ENCODE measurements around the gene PLIN3. TPM values are rescaled to one million over a fixed set of nuclear protein-coding genes. Genes with fewer than 3 reads are reported as not detected.
"Not testable (repeated sequence)": the region's sequence is repeated elsewhere in the genome, so short reads cannot be mapped to it uniquely, and the experiment has no call there.

PLIN3 gene
- polyA plus RNA-seq, 3 donors: 41.0 to 56.2 (median 50.9) TPM

DNA sequence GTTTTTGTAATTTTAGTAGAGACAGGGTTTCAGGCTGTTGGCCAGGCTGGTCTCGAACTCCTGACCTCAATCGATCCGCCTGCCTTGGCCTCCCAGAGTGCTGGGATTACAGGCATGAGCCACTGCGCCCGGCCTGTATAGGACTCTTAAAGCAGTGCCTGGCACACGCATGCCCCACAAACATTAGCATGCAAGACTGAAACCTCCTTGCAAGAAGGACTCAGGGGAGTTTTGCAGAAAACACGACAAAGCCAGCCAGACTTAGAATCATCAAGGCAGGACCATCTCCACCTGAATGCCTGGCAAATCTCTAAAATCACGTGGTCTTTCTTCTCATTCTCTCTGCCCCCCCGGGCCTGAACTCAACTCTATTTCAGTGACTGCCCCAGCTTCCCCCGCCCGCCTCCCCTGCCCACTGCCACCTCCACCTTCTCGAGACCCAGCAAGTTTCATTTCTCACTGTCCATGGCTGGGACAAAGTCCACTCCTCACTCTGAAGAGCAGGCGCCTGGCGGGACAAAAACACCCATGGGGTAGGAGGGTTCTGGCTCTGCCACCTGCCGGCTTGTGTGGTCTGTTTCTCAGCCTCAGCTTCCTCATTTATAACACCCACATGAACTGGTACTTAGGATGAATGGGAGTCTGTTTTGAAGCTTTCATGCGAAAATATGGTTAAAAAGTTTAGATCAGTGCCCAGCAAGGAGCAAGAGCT is 38.3 kb downstream of the PLIN3 start:
- peak in 1 of 11 donors; percentile 58 for DNase-seq (ENCODE audit: extremely low read depth in 1 of 11, low read depth in 9 of 11, low spot score in 4 of 11)

DNA sequence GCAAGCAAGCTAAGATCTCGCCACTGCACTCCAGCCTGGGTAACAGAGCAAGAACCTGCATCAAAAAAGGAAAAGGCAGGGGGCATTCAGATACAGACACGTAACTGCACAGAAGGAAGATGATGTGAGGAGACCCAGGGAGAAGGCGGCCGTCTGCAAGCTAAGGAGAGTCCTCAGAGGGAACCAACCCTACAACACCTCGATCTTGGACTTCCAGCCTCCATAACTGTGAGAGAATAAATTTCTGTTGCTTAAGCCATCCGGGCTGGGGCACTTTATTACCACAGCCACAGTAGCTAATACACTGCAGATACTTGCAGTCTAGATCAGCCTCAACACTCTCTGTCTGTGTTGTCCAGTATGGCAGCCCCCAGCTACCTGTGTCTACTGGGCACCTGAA is 43.9 kb downstream of the PLIN3 start:
- no peak for DNase-seq (ENCODE audit: extremely low read depth in 1 of 11, low read depth in 9 of 11, low spot score in 4 of 11)

DNA sequence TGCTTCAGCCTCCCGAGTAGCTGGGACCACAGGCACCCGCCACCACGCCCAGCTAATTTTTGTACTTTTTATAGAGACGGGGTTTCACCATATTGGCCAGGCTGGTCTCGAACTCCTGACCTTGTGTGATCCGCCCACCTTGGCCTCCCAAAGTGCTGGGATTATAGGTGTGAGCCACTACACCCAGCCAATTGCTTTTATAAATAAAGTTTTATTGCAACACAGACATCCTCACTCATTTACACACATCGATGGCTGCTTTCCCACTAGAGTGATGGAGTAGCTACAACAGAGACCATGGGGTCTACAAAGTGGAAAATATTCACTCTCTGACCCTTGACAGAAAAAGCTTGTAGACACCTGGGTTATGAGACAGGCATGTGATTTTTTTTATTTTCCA is 45.1 kb downstream of the PLIN3 start:
- DNase-seq (ENCODE audit: extremely low read depth in 1 of 11, low read depth in 9 of 11, low spot score in 4 of 11): not testable (repeated sequence)

DNA sequence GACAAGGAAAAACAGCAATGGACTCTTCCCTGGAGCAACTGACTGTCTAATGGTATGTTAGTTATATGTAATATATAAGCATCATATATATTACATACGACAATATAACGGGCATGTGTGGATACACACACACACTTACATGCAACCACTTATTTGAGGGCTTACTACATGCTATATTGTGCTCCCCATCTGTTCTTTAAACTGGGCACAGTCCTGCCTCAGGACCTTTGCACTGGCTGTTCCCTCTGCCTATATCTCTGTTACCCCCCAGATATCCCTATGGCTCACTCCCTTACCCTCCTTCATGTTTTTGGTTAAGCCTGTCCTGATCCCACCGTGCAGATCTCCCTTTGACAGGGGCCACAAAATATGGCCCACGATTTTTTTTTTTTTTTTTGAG is 46.2 kb downstream of the PLIN3 start:
- DNase-seq (ENCODE audit: extremely low read depth in 1 of 11, low read depth in 9 of 11, low spot score in 4 of 11): no peak

DNA sequence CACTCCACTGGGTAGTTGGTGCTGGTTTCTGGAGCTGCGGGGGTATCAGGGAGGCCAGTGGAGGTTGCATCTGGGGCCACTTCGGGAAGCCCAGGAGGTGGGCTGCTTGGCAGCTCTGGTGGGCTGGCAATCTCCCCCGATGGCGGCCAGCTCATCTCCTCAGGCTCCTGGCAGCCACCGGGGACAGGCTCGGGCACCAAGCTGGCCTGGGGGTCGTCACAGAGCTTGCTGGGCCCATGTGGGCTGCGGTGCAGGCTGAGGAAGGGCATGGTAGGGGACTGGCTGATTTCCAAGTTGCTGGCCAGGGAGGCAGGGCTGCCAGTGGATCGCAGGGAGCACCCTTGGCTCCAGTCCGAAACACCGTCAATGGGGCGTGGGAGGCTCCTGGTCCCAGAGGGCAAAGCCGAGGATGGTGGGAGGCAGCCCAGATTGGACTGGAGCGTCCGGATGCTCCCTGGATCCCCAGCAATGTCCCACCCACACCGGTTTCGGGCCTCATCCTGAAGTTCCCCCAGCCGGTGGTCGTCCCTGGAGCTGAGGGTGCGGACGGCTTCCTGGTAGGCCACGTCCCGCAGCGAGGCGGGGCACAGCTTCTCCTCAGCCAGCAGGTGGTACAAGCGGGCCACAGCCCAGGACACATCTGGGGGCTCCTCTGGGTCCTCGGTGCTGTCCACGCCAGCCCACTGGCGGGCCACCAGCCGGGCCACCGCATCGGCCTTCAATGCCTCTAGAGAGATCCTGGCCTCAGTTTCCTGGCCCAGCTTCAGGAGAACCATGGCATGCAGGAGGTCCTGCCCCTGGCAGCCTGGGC is 49.8 kb downstream of the PLIN3 start:
- DNase-seq (ENCODE audit: extremely low read depth in 1 of 11, low read depth in 9 of 11, low spot score in 4 of 11): no peak

DNA sequence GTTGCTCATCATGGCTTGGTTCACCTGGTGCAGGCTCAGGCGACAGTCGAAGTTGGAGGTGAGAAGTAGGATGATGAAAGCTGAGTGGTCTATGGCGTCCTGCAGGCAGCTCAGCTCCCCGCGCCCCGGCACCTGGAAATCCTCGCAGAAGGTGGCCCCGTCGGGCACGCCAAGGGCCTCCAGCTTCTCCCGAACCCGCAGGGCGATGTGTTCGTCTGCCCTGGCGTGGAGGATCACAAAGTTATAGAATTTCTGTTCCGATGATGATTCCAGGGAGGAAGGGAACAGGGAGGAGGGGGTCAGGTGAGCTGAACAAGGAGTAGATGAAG is 50.6 kb downstream of the PLIN3 start:
- DNase-seq (ENCODE audit: extremely low read depth in 1 of 11, low read depth in 9 of 11, low spot score in 4 of 11): no peak

GRCh38 chr19:4816202-4816949 is 51.1 kb downstream of the PLIN3 start:
- DNase-seq (ENCODE audit: extremely low read depth in 1 of 11, low read depth in 9 of 11, low spot score in 4 of 11): no peak

DNA sequence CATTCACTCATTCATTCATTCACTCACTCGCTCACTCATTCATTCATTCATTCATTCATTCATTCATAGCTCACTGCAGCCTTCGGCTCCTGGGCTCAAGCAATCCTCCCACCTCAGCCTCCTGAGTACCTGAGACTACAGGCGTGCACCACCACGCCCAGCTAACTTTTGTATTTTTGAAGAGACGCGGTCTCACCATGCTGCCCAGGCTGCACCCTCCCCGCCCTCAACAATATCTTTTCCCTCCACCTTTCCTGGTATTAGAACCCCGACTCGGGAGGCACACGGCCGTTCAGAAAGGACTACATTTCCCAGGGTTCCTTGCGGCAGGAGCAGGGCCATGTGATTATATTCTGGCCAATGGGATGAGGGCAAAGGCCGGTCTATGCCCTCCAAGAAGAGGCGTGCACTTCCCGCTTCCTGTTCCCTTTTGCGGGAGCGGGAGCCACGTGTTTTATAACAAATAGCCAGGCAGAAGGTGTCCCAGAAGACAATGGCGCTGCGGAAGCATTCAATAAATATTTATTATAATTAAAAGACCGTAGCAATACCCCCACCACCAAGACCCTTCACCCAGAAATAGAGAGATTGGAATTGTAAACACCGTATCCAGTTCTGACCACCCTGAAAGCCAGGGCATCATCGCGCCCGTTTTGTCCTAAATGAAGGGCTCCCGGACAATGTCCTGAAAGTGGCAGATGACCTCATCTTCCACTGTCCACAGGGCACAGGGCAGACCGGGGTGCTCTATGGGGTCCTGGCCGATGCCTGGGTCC is 51.9 kb downstream of the PLIN3 start:
- DNase-seq (ENCODE audit: extremely low read depth in 1 of 11, low read depth in 9 of 11, low spot score in 4 of 11): peak in 9 of 11 donors; percentile 78 to 93 (median 86)

DNA sequence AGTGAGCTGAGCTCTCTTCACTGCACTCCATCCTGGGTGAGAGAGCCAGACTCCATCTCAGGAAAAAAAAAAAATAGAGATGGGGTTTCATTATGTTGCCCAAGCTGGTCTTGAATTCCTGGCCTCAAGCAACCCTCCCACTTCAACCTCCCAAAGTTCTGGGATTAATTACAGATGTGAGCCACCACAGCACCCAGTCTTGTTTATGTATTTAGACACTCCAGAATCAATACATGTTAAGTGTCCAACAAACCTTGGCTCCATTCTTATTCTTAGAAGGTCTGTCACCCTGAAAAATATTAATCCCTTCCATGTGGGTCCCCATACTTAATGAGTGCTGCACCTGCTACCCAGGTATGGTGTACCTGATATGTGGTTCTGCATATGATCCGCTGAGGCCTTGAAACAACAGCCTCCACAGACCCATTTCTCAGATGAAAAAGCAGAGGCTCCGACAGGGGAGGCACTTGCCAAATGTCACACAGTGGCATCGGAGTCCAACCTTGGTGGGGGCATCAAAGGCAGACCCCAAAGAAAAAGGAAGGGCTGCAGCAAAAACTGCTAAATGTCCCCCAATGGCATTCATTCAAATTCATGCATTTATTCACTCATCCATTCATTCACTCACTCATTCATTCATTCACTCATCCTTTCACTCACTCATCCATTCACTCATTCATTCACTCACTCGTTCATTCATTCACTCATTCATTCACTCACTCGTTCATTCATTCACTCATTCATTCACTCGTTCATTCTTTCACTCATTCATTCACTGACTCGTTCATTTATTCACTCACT is 52.6 kb downstream of the PLIN3 start:
- DNase-seq (ENCODE audit: extremely low read depth in 1 of 11, low read depth in 9 of 11, low spot score in 4 of 11): no peak

GRCh38 chr19:4811328-4812131 is 55.9 kb downstream of the PLIN3 start:
- no peak for DNase-seq (ENCODE audit: extremely low read depth in 1 of 11, low read depth in 9 of 11, low spot score in 4 of 11)

GRCh38 chr19:4807188-4807587 is 60.3 kb downstream of the PLIN3 start:
- DNase-seq (ENCODE audit: extremely low read depth in 1 of 11, low read depth in 9 of 11, low spot score in 4 of 11): no peak

DNA sequence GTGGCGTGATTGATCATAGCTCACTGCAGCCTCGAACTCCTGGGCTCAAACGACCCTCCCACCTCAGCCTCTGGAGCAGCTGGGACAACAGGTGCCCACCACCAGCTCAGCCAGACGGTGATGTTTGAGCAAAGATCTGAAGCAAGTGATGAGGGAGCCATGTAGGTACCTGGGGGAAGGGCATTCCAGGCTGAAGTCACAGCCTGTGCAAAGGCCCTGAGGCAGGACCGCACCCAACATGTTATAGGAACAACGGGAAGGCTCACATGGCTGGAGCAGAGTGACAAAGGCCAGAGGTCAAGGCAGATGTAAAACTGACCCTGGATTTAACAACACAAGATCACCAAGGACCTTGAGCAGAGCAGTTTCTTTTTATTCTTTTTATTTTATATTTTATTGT is 61.1 kb downstream of the PLIN3 start:
- DNase-seq (ENCODE audit: extremely low read depth in 1 of 11, low read depth in 9 of 11, low spot score in 4 of 11): no peak

DNA sequence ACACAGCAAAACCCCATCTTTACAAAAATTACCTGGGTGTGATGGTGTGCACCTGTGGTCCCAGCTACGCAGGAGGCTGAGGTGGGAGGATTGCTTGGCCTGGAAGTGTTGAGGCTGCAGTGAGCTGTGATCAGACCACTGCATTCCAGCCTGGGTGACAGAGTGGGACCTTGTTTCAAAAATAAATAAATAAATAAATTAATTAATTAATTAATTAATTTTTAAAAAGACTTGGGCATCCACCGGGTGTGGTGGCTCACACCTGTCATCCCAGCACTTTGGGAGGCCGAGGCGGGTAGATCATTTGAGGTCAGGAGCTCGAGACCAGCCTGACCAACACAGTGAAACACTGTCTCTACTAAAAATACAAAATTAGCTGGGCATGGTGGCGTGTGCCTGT is 62.3 kb downstream of the PLIN3 start:
- DNase-seq (ENCODE audit: extremely low read depth in 1 of 11, low read depth in 9 of 11, low spot score in 4 of 11): not testable (repeated sequence)

- peak in 3 of 11 donors; percentile 44 to 48 (median 45) for DNase-seq (ENCODE audit: extremely low read depth in 1 of 11, low read depth in 9 of 11, low spot score in 4 of 11)
These were observed 63.5 kb downstream of the PLIN3 start for GRCh38 chr19:4803736-4804695.

DNA sequence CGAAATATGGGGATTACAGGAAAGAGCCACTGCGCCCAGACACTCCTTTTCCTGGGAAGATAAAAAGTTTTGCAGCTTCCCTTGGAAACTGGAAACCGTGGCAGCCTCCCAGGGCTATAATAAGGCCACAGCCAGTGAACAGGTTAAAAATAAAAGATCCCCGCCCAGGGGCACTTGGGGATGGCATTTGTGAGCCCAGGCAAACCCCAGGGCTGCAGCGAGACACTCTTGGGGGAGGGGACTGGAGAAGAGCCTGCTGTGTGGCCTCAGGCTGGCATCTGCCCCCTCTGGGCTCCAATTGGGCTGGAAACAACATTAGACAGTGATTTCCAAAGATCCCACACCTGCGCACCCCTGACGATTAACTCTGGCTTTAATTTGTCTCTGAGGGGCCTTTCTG is 64.8 kb downstream of the PLIN3 start:
- no peak for DNase-seq (ENCODE audit: extremely low read depth in 1 of 11, low read depth in 9 of 11, low spot score in 4 of 11)

DNA sequence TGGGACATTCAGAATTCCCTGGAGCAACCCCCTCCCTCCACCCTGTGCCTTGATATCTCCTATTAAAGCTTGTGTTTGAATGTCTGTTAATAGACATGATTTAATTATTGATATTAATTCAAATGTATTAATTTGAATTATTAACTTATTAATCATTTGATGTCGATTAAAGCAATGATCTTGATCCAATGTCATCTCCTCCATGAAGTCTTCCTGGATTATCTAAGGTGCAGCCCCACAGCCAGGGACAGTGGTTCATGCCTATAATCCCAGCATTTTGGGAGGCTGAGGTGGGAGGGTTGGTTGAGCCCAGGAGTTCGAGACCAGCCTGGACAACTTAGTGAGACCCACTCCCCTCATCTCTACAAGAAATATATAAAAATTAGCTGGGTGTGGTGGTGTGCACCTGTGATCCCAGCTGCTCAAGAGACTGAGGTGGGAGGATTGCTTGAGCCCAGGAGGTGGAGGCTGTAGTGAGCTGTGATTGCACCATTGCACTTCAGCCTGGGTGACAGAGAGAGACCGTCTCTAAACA is 66.3 kb downstream of the PLIN3 start:
- DNase-seq (ENCODE audit: extremely low read depth in 1 of 11, low read depth in 9 of 11, low spot score in 4 of 11): no peak
